ENCODE results near the gene ZFR2. TPM values are rescaled to one million over a fixed set of nuclear protein-coding genes. Genes with fewer than 3 reads are reported as not detected.

ZFR2 gene
- polyA plus RNA-seq, 2 of the 4 experiments (the other 2 are of a cell fraction): 0.14 to 0.30 TPM

GRCh38 chr19:3792114-3792513 is 76.7 kb downstream of the ZFR2 start:
- no peak for ATAC-seq
- Histone ChIP-seq H3K9me3 (peaks cover 11% of the 10 kb centered on the region; the same call in 1 of the 3 replicates), H3K4me1 (no peaks in the 10 kb centered on the region), H3K27ac (no peak overlapping the region), H3K4me2 (no peak overlapping the region), H3K4me3 (no peak overlapping the region)
- CTCF ChIA-PET: interaction anchor here (0.6 kb wide), 1 partner anchor 33 kb away, joined by 4 read pairs; no protein-coding TSS in a partner anchor
- POLR2A ChIA-PET: no interaction called here
- WGBS (ENCODE audit: missing lambda C conversion rate): 44% methylated on average over 3 of the region's 3 CpGs
- FAIRE-seq: no peak
- TF ChIP-seq HEYL (CRISPR knock-in tag; IDR thresholded peaks at IDR 0.05) (no peak), EP300 (IDR thresholded peaks at IDR 0.05) (no peak), TP53 (CRISPR knock-in tag; IDR thresholded peaks at IDR 0.05) (no peak), ZSCAN20 (CRISPR knock-in tag; IDR thresholded peaks at IDR 0.05) (no peak), MAZ (IDR thresholded peaks at IDR 0.05; ENCODE audit: borderline replicate concordance, low read depth, low read length) (no peak), RAD21 (conservative IDR thresholded peaks at IDR 0.05 in 1 of 2, IDR thresholded peaks at IDR 0.05 in 1 of 2) (no peak), JUN (IDR thresholded peaks at IDR 0.05) (no peak), RARB (CRISPR knock-in tag; IDR thresholded peaks at IDR 0.05) (no peak), KDM5A (IDR thresholded peaks at IDR 0.05) (no peak), KDM1A (IDR thresholded peaks at IDR 0.05; ENCODE audit: low read depth) (no peak), HDAC2 (IDR thresholded peaks at IDR 0.05) (no peak), ESRRA (IDR thresholded peaks at IDR 0.05; ENCODE audit: borderline replicate concordance, low read length) (no peak), POLR2A (IDR thresholded peaks at IDR 0.05; ENCODE audit: low read length) (no peak), FOSB (CRISPR knock-in tag; IDR thresholded peaks at IDR 0.05) (no peak)
- DNase-seq (ENCODE audit: low read depth in 1 of 2, low spot score in 1 of 2): no peak

- Histone ChIP-seq H3K4me3 (no peak overlapping the region), H3K27ac (no peak overlapping the region), H3K4me2 (no peak overlapping the region), H3K9me3 (no peaks in the 10 kb centered on the region), H3K4me1 (no peaks in the 10 kb centered on the region)
- ChIA-PET POLR2A (no interaction called here), CTCF (interaction anchor here (1.3 kb wide), 1 partner anchor 30 kb away, joined by 4 read pairs; no protein-coding TSS in a partner anchor)
- FAIRE-seq (no peak), ATAC-seq (no peak), DNase-seq (ENCODE audit: low read depth in 1 of 2, low spot score in 1 of 2) (no peak)
- WGBS (ENCODE audit: missing lambda C conversion rate): 72% methylated on average over 7 of the region's 7 CpGs
- no peak for TF ChIP-seq ZFP36 (IDR thresholded peaks at IDR 0.05; ENCODE audit: borderline replicate concordance, partially characterized antibody)
- no peak for TF ChIP-seq RFX5 (IDR thresholded peaks at IDR 0.05)
Measured at GRCh38 chr19:3790941-3791340, 77.9 kb downstream of the ZFR2 start.

GRCh38 chr19:3790209-3790734 is 78.6 kb downstream of the ZFR2 start:
- ChIA-PET POLR2A (interaction anchor here (1.0 kb wide), 1 partner anchor 195 kb away, joined by 7 read pairs; the partner anchor contains the start of gene EEF2), CTCF (interaction anchor here (1.3 to 1.8 kb wide), 2 partner anchors 31 kb away, joined by 4 to 5 read pairs; no protein-coding TSS in a partner anchor)
- Histone ChIP-seq H3K4me3 (no peak overlapping the region), H3K4me2 (no peak overlapping the region), H3K27ac (no peak overlapping the region), H3K9me3 (no peaks in the 10 kb centered on the region), H3K4me1 (peaks cover under 1% of the 10 kb centered on the region; the same call in 1 of the 3 replicates)
- ATAC-seq (no peak), DNase-seq (ENCODE audit: low read depth in 1 of 2, low spot score in 1 of 2) (no peak), FAIRE-seq (no peak)
- TF ChIP-seq FOXS1 (CRISPR knock-in tag; IDR thresholded peaks at IDR 0.05): no peak
- TF ChIP-seq POLR2AphosphoS2 (conservative IDR thresholded peaks at IDR 0.05; ENCODE audit: low read length): no peak
- TF ChIP-seq NR3C1 (IDR thresholded peaks at IDR 0.05): no peak
- TF ChIP-seq ELK1 (IDR thresholded peaks at IDR 0.05; ENCODE audit: low read depth, low read length): no peak
- TF ChIP-seq FOSB (CRISPR knock-in tag; IDR thresholded peaks at IDR 0.05): no peak
- no peak for TF ChIP-seq HOXB5 (CRISPR knock-in tag; IDR thresholded peaks at IDR 0.05)
- no peak for TF ChIP-seq CTCF (IDR thresholded peaks at IDR 0.05)
- no peak for TF ChIP-seq TFCP2L1 (CRISPR knock-in tag; IDR thresholded peaks at IDR 0.05)
- no peak for TF ChIP-seq BCL3 (IDR thresholded peaks at IDR 0.05)
- no peak for TF ChIP-seq ZNF302 (CRISPR knock-in tag; IDR thresholded peaks at IDR 0.05)
- TF ChIP-seq EP300 (IDR thresholded peaks at IDR 0.05): no peak
- no peak for TF ChIP-seq CHD2 (IDR thresholded peaks at IDR 0.05; ENCODE audit: low read length, partially characterized antibody)
- no peak for TF ChIP-seq KDM5A (IDR thresholded peaks at IDR 0.05)
- no peak for TF ChIP-seq PBX3 (IDR thresholded peaks at IDR 0.05)
- TF ChIP-seq ZFP36 (IDR thresholded peaks at IDR 0.05; ENCODE audit: borderline replicate concordance, partially characterized antibody): no peak
- TF ChIP-seq PHF8 (IDR thresholded peaks at IDR 0.05; ENCODE audit: borderline replicate concordance, low read depth): no peak
- TF ChIP-seq CEBPB (IDR thresholded peaks at IDR 0.05): no peak
- TF ChIP-seq RARB (CRISPR knock-in tag; IDR thresholded peaks at IDR 0.05): no peak
- no peak for TF ChIP-seq NFE2L2 (conservative IDR thresholded peaks at IDR 0.05; ENCODE audit: low read length)
- 32% methylated on average over 6 of the region's 6 CpGs for WGBS (ENCODE audit: missing lambda C conversion rate)
